ENCODE measurements around the gene TUBA1C. TPM values are rescaled to one million over a fixed set of nuclear protein-coding genes. Genes with fewer than 3 reads are reported as not detected.

Gene TUBA1C
- total RNA-seq, 4 donors from 2014 or later: 207 to 331 (median 263) TPM

DNA sequence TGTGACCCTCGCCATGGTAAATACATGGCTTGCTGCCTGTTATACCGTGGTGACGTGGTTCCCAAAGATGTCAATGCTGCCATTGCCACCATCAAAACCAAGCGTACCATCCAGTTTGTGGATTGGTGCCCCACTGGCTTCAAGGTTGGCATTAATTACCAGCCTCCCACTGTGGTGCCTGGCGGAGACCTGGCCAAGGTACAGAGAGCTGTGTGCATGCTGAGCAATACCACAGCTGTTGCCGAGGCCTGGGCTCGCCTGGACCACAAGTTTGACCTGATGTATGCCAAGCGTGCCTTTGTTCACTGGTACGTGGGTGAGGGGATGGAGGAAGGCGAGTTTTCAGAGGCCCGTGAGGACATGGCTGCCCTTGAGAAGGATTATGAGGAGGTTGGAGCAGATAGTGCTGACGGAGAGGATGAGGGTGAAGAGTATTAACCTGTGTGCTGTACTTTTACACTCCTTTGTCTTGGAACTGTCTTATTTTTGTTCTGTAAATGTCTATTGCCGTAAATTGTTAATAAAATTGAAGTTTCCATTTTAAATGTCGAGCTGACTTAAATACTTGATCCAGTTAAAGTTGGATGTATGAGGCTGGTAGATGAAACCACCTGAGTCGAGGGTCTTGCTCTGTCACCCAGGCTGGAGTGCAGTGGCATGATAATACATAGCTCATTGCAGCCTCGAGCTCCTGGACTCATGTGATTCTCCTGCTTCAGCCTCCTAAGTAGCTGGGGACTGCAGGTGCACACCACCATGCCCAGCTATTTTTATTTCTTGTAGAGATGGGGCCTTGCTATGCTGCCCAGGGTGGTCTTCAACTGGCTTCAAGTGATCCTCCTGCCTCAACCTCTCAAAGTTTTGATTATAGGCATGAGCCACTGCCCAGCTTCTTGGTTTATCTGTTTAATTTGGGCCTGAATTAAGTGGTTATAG is 8.2 kb downstream of the TUBA1C start:
- H3K9me3 ChIP-seq: no peaks in the 10 kb centered on the region
- TF ChIP-seq EP300 (IDR thresholded peaks at IDR 0.05; ENCODE audit: low read depth): no peak
- TF ChIP-seq POLR2A (IDR thresholded peaks at IDR 0.05): no peak
- TF ChIP-seq, protein P1, sequence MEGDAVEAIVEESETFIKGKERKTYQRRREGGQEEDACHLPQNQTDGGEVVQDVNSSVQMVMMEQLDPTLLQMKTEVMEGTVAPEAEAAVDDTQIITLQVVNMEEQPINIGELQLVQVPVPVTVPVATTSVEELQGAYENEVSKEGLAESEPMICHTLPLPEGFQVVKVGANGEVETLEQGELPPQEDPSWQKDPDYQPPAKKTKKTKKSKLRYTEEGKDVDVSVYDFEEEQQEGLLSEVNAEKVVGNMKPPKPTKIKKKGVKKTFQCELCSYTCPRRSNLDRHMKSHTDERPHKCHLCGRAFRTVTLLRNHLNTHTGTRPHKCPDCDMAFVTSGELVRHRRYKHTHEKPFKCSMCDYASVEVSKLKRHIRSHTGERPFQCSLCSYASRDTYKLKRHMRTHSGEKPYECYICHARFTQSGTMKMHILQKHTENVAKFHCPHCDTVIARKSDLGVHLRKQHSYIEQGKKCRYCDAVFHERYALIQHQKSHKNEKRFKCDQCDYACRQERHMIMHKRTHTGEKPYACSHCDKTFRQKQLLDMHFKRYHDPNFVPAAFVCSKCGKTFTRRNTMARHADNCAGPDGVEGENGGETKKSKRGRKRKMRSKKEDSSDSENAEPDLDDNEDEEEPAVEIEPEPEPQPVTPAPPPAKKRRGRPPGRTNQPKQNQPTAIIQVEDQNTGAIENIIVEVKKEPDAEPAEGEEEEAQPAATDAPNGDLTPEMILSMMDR (IDR thresholded peaks at IDR 0.05): no peak
- no peak for TF ChIP-seq POLR2AphosphoS5 (IDR thresholded peaks at IDR 0.05)
- in situ Hi-C loops (cut with MboI; ENCODE audit: low pct_ligation_motif_present in 1 of 4, low pct_unique_long_range_greater_than_20kb in 1 of 4, low sequenced_read_pairs in 3 of 4) (no loop called here), intact Hi-C loops (cut with DNase I; ENCODE audit: low total_unique reads) (no loop called here)
- no peak overlapping the region for H3K27ac ChIP-seq
- WGBS, 2 donors (ENCODE audit: low coverage in 1 of 2): 95 to 100% methylated on average over 5 to 14 of the region's 16 CpGs
- no peak for DNase-seq
- no peaks in the 10 kb centered on the region for H3K27me3 ChIP-seq
- H3K4me3 ChIP-seq: no peak overlapping the region
- peaks cover 0 to 35% (median 16%) of the 10 kb centered on the region in 4 donors for H3K36me3 ChIP-seq
- H3K4me1 ChIP-seq: peaks cover 6 to 11% (median 9%) of the 10 kb centered on the region in 4 donors

DNA sequence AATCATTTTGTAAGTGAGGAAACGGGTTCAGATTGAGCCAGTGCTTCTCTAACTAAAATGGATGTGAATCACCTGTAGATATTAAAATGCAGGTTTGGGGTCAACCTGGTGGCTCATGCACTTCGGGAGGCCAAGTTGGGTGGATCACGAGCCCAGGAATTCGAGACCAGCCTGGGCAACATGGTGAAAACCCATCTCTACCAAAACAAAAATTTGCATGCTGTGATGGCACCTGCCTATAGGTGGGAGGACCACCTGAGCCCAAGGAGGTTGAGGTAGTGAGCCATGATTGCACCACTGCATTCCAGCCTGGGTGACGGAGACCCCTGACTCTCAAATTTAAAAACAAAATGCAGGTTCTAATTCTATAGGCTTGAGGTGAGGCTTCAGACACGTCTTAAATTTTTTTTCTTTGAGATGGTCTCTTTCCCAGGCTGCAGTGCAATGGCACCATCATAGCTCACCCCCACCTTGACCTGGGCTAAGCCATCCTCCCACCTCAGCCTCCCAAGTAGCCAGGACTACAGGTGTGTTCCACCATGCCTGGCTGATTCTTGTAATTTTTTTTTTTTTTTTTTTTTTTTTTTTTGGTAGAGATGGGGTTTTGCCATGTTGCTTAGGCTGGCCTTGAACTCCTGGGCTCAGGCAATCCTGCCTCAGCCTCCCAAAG is 9.0 kb downstream of the TUBA1C start:
- H3K9me3 ChIP-seq: no peaks in the 10 kb centered on the region
- TF ChIP-seq POLR2AphosphoS5 (IDR thresholded peaks at IDR 0.05) (no peak), EP300 (IDR thresholded peaks at IDR 0.05; ENCODE audit: low read depth) (no peak), POLR2A (IDR thresholded peaks at IDR 0.05) (no peak)
- TF ChIP-seq, protein P1 (IDR thresholded peaks at IDR 0.05): no peak

DNA sequence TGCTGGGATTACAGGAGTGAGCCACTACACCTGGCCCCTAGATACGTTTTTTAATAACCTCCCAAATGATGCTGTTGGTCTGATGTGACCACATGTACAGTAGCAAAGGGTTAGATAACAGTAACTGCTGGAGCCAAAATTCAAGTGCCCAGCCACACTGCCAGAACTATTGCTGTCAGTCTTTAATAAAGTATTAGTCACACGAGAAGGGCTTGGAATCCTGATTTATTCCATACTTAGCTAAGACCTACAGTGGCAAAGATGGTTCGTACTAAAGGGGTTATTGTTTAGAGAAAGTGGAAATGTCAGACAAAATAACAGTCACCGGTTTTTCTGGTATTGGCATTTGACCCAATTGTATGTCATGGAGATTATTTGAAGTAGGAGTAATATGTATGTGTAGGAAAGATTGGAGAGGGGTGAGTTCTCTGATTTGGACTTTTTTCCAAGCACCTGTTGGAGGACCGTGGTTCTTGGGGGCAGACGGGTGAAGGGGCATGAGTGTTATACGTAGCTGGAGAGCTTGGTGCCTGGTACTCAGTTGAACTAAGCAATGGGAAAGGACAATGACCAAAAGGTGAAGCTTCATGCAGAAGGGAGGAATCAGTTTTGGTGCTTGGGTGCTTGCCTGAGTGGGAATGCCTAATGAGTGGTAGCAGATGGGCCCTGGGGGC is 9.7 kb downstream of the TUBA1C start:
- DNase-seq: no peak
- Histone ChIP-seq H3K27me3 (no peaks in the 10 kb centered on the region), H3K36me3 (peaks cover 0 to 35% (median 16%) of the 10 kb centered on the region in 4 donors), H3K4me1 (peaks cover 0 to 5% (median 0%) of the 10 kb centered on the region in 4 donors), H3K27ac (no peak overlapping the region), H3K4me3 (no peak overlapping the region), H3K9me3 (no peaks in the 10 kb centered on the region)
- WGBS, 2 donors (ENCODE audit: low coverage in 1 of 2): 76 to 79% methylated on average over 6 to 7 of the region's 7 CpGs
- intact Hi-C loops (cut with DNase I; ENCODE audit: low total_unique reads): no loop called here
- TF ChIP-seq POLR2A (IDR thresholded peaks at IDR 0.05) (no peak), EP300 (IDR thresholded peaks at IDR 0.05; ENCODE audit: low read depth) (no peak), POLR2AphosphoS5 (IDR thresholded peaks at IDR 0.05) (no peak)
- TF ChIP-seq, protein P1 (IDR thresholded peaks at IDR 0.05): no peak
- in situ Hi-C loops (cut with MboI; ENCODE audit: low pct_ligation_motif_present in 1 of 4, low pct_unique_long_range_greater_than_20kb in 1 of 4, low sequenced_read_pairs in 3 of 4): no loop called here

More for the DNA sequence above, 9.0 kb downstream of the TUBA1C start:
- Histone ChIP-seq H3K4me1 (peaks cover 0 to 3% (median 1%) of the 10 kb centered on the region in 4 donors), H3K27ac (no peak overlapping the region), H3K4me3 (no peak overlapping the region), H3K27me3 (no peaks in the 10 kb centered on the region), H3K36me3 (peaks cover 0 to 35% (median 16%) of the 10 kb centered on the region in 4 donors)
- WGBS, 2 donors (ENCODE audit: low coverage in 1 of 2): 96% methylated on average over 6 of the region's 6 CpGs; no CpG with 5 or more reads in 1 of the 2 donors
- intact Hi-C loops (cut with DNase I; ENCODE audit: low total_unique reads): no loop called here
- DNase-seq: no peak
- in situ Hi-C loops (cut with MboI; ENCODE audit: low pct_ligation_motif_present in 1 of 4, low pct_unique_long_range_greater_than_20kb in 1 of 4, low sequenced_read_pairs in 3 of 4): no loop called here
